DOHH2 (cell line): ENCODE measurements around the gene DOCK1.

Experiments used
- H3F3A ChIP-seq: fragments of 200-600 bp; sonication (generic), shearing (Covaris generic); 2 replicates; pipeline ENCODE4 v1.6.0; 2016; ENCODE audit warnings: antibody characterized with exemption, mild to moderate bottlenecking; ENCODE audit not compliant: control insufficient read depth, insufficient read depth
- H3K27ac ChIP-seq: fragments of 200-600 bp; sonication (generic); 2 replicates; pipeline ENCODE4 v1.5.1; 2014; ENCODE audit warnings: low read depth, mild to moderate bottlenecking, low read length, moderate library complexity
- H3K27me3 ChIP-seq: fragments of 200-600 bp; sonication (generic); 2 replicates; pipeline ENCODE4 v1.6.1; 2014; ENCODE audit warnings: mild to moderate bottlenecking, low read length, mixed read lengths; ENCODE audit not compliant: control insufficient read depth
- H3K36me3 ChIP-seq: fragments of 200-600 bp; sonication (generic); 2 replicates; pipeline ENCODE4 v1.6.1; 2014; ENCODE audit warnings: mild to moderate bottlenecking, low read length, moderate library complexity, mixed read lengths; ENCODE audit not compliant: control insufficient read depth
- H3K4me1 ChIP-seq: fragments of 200-600 bp; sonication (generic); 2 replicates; pipeline ENCODE4 v1.6.1; 2014; ENCODE audit warnings: mild to moderate bottlenecking, low read length, mixed read lengths; ENCODE audit not compliant: control insufficient read depth
- H3K4me2 ChIP-seq: fragments of 200-600 bp; sonication (generic); 2 replicates; pipeline ENCODE4 v1.6.0; 2014; ENCODE audit warnings: mild to moderate bottlenecking, low read length, moderate library complexity
- H3K4me3 ChIP-seq: fragments of 200-600 bp; sonication (generic); 2 replicates; pipeline ENCODE4 v1.5.1; 2014; ENCODE audit warnings: mild to moderate bottlenecking, low read length, mixed read lengths
- H3K79me2 ChIP-seq: fragments of 200-600 bp; sonication (generic); 2 replicates; pipeline ENCODE4 v1.6.1; 2014; ENCODE audit warnings: mild to moderate bottlenecking, low read length, mixed read lengths; ENCODE audit not compliant: control insufficient read depth
- H3K9me2 ChIP-seq: fragments of 200-600 bp; sonication (generic); replicated peaks from 2 replicates; pipeline ENCODE4 v1.6.1; 2014; ENCODE audit warnings: mild to moderate bottlenecking, low read length, mixed read lengths; ENCODE audit not compliant: control insufficient read depth
- H3K9me3 ChIP-seq: fragments of 200-600 bp; sonication (generic); 2 replicates; pipeline ENCODE4 v1.6.1; 2014; ENCODE audit warnings: antibody characterized with exemption, low read length, mixed read lengths; ENCODE audit not compliant: control insufficient read depth, insufficient read depth
- H4K20me1 ChIP-seq: fragments of 200-600 bp; sonication (generic); 2 replicates; pipeline ENCODE4 v1.6.0; 2014; ENCODE audit warnings: low read depth, mild to moderate bottlenecking, antibody characterized with exemption, low read length, moderate library complexity; ENCODE audit not compliant: control insufficient read depth, insufficient read depth
- EZH2phosphoT487 ChIP-seq: fragments of 200-600 bp; sonication (generic); IDR thresholded peaks from 2 replicates; pipeline ENCODE4 v1.6.1; 2017; ENCODE audit warnings: borderline replicate concordance, mild to moderate bottlenecking, antibody characterized with exemption, low read length, moderate library complexity, mixed read lengths
- TF ChIP-seq, protein P1 (sequence below): fragments of 200-600 bp; sonication (generic); IDR thresholded peaks from one replicate; pipeline ENCODE4 v1.5.1; 2014; ENCODE audit warnings: antibody characterized with exemption, mild to moderate bottlenecking, low read depth, low read length; ENCODE audit not compliant: poor library complexity, severe bottlenecking

DOCK1 gene

DNA sequence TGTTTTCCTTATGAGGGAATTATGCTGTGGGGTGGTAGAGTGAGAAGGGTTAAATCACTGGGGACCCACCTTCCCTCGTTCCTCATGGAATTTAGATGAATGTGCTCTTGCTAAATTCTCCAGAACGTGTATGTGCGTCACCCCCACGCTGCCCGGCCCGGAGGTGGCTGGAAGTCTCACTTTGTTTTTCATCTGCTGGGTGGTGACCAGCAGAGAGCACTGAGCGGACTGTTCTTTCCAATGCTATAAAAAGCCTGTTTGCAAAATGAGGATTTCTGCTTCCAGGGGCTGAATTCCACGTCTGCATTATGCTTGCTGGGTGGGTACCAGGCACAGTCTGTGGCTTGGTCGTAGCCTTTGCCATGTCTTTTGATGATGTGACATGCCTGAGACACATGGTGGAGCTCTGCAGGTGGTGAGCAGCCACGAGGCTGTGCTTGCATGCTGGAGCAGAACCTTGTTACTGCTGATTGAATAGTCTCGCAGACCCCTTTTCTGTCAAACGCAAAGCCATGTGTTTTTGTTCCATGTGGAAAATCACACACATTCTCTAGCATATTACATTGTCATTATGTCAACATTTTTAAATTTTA is 323.1 kb downstream of the DOCK1 start:
- no peaks in the 10 kb centered on the region for H3K9me2 ChIP-seq
- no peaks in the 10 kb centered on the region for H3K36me3 ChIP-seq
- H3K27me3 ChIP-seq = no peaks in the 10 kb centered on the region
- H3K9me3 ChIP-seq = no peaks in the 10 kb centered on the region
- no peaks in the 10 kb centered on the region for H4K20me1 ChIP-seq
- TF ChIP-seq, protein P1, sequence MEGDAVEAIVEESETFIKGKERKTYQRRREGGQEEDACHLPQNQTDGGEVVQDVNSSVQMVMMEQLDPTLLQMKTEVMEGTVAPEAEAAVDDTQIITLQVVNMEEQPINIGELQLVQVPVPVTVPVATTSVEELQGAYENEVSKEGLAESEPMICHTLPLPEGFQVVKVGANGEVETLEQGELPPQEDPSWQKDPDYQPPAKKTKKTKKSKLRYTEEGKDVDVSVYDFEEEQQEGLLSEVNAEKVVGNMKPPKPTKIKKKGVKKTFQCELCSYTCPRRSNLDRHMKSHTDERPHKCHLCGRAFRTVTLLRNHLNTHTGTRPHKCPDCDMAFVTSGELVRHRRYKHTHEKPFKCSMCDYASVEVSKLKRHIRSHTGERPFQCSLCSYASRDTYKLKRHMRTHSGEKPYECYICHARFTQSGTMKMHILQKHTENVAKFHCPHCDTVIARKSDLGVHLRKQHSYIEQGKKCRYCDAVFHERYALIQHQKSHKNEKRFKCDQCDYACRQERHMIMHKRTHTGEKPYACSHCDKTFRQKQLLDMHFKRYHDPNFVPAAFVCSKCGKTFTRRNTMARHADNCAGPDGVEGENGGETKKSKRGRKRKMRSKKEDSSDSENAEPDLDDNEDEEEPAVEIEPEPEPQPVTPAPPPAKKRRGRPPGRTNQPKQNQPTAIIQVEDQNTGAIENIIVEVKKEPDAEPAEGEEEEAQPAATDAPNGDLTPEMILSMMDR = no peak
- TF ChIP-seq EZH2phosphoT487 = no peak
- H3F3A ChIP-seq = no peaks in the 10 kb centered on the region
- H3K4me1 ChIP-seq = no peaks in the 10 kb centered on the region
- no peak overlapping the region for H3K4me3 ChIP-seq
- no peaks in the 10 kb centered on the region for H3K79me2 ChIP-seq
- no peak overlapping the region for H3K27ac ChIP-seq
- H3K4me2 ChIP-seq = no peak overlapping the region

DNA sequence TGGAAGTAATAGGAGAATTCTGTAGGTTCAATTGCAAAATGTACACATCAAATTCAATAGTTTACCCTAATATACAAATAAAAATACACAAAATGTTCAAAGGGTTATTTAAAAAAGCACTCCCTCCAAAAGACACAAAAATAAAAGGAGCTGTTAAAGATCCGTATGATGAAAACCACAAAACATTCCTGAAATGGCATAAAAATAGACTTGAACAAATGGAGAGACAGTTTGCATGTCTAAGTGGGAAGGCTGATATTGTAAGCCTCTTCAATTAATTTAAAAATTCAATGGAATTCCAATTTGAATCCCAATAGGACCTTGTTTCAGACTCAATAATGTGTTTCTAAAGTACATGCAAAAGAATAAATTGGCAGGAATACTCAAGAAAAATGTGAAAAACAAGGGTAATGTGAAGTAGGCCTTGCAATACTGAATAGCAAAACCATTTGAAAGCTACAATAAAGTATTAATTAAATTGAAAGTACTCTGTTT is 329.1 kb downstream of the DOCK1 start:
- Histone ChIP-seq H3K27me3 (no peaks in the 10 kb centered on the region), H3K4me3 (no peak overlapping the region), H3K4me1 (no peaks in the 10 kb centered on the region), H3F3A (no peaks in the 10 kb centered on the region), H3K9me3 (no peaks in the 10 kb centered on the region), H4K20me1 (no peaks in the 10 kb centered on the region), H3K9me2 (no peaks in the 10 kb centered on the region), H3K79me2 (no peaks in the 10 kb centered on the region), H3K4me2 (no peak overlapping the region), H3K36me3 (no peaks in the 10 kb centered on the region), H3K27ac (no peak overlapping the region)
- TF ChIP-seq, protein P1 = no peak
- no peak for TF ChIP-seq EZH2phosphoT487

DNA sequence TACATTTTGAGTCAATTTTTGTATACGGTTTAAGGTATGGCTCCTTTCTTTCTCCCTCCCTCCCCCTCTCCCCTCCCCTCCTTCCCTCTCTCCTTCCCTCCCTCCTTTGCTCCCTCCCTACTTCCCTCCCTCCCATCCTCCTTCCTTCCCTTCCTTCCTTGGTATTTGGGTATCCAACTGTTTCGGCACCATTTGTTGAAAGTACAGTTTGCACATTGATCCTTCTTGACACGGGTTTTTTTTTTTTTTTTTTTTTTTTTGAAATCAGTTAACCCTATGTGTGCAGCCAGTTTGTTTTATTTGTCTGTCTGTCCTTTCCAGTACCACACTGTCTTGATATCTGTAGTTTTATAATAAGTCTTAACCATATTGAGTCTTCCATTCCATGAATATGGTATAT is 331.0 kb downstream of the DOCK1 start:
- Histone ChIP-seq H3K9me3 (no peaks in the 10 kb centered on the region), H3K79me2 (no peaks in the 10 kb centered on the region), H3K27ac (no peak overlapping the region), H4K20me1 (no peaks in the 10 kb centered on the region), H3K4me2 (no peak overlapping the region), H3F3A (no peaks in the 10 kb centered on the region), H3K4me1 (no peaks in the 10 kb centered on the region), H3K4me3 (no peak overlapping the region), H3K36me3 (no peaks in the 10 kb centered on the region), H3K27me3 (no peaks in the 10 kb centered on the region), H3K9me2 (no peaks in the 10 kb centered on the region)
- TF ChIP-seq EZH2phosphoT487 = no peak
- TF ChIP-seq, protein P1 = no peak
